ENCODE results near the gene RCOR2.

- TF ChIP-seq CTCF (conservative IDR thresholded peaks at IDR 0.05; ENCODE audit: low read depth, low read length) (no peak), EZH2 (IDR thresholded peaks at IDR 0.05; ENCODE audit: borderline replicate concordance, low read depth, low read length, poor library complexity, severe bottlenecking) (no peak)
These were observed 7.1 kb downstream of the RCOR2 start for GRCh38 chr11:63909591-63910506.

All from A673 (cell line).